Endothelial cell of umbilical vein (primary cell): ENCODE results near the gene MAN1A1. TPM values are rescaled to one million over a fixed set of nuclear protein-coding genes. Genes with fewer than 3 reads are reported as not detected.

Experiments used
- BruUV-seq: library from RNA; stranded (reverse); fragments of 400-500 nt; replicated peaks from 2 replicates; lab custom pipeline; 2021; lab: Mats Ljungman, UMichigan
- CTCF ChIA-PET: fragments of 300-600, 350-600 bp; sonication (Branson Sonifier 250); formaldehyde crosslinking; loops from one replicate; lab custom pipeline; 2021; ENCODE audit warnings: antibody characterized with exemption, inconsistent platforms; lab: Charles Lee
- POLR2A ChIA-PET: fragments of 300-600, 350-600 bp; sonication (Branson Sonifier 250); formaldehyde crosslinking; loops from one replicate; lab custom pipeline; 2021; ENCODE audit warnings: antibody characterized with exemption, inconsistent platforms; lab: Charles Lee
- DNase-seq: peaks from one replicate; pipeline ENCODE4 v3.0.0-alpha.2; 2011; ENCODE audit warnings: low read depth, low spot score
- FAIRE-seq: peaks from 2 replicates; lab custom pipeline; 2011; peaks lifted over from hg19 to GRCh38; lab: Jason Lieb, UNC
- H2AFZ ChIP-seq: 2 replicates; pipeline ENCODE4 v1.6.0; 2012; ENCODE audit warnings: low read depth, low read length, control low read depth, inconsistent platforms
- H3K27ac ChIP-seq: 2 replicates; pipeline ENCODE4 v1.5.1; 2011; ENCODE audit warnings: low read depth, mild to moderate bottlenecking, control low read depth, low read length, moderate library complexity; ENCODE audit not compliant: insufficient read depth
- H3K27me3 ChIP-seq, 2 experiments: 2 replicates each; pipeline versions ENCODE4 v1.6.0 to v1.6.1; 2011; ENCODE audit warnings: low read length in 2 of 2, mixed read lengths in 1 of 2; ENCODE audit not compliant: control insufficient read depth in 2 of 2, insufficient read depth in 2 of 2
- H3K36me3 ChIP-seq, 2 experiments: 2 replicates in 1 of 2; 3 replicates in 1 of 2; pipeline ENCODE4 v1.5.1; 2011; ENCODE audit warnings: low read length in 2 of 2, mild to moderate bottlenecking in 1 of 2, moderate library complexity in 1 of 2; ENCODE audit not compliant: control insufficient read depth in 2 of 2, insufficient read depth in 2 of 2; ENCODE audit errors: extremely low read depth in 1 of 2
- H3K4me1 ChIP-seq: 3 replicates; pipeline ENCODE4 v1.5.1; 2011; ENCODE audit warnings: mild to moderate bottlenecking, low read length; ENCODE audit not compliant: control insufficient read depth, insufficient read depth; ENCODE audit errors: extremely low read depth
- H3K4me2 ChIP-seq: 2 replicates; pipeline ENCODE4 v1.6.1; 2011; ENCODE audit warnings: low read length, control low read depth, mixed read lengths; ENCODE audit not compliant: insufficient read depth
- H3K4me3 ChIP-seq, 3 experiments: fragments of 200-600 bp in 1 of 3; sonication (generic), shearing (Covaris generic) in 1 of 3; replicated peaks in 1 of 3; 2 replicates each; pipeline ENCODE4 v1.5.1; 2011 to 2016; ENCODE audit warnings: control low read depth in 3 of 3, low read length in 3 of 3, mild to moderate bottlenecking in 2 of 3, inconsistent platforms in 1 of 3, low read depth in 1 of 3, moderate library complexity in 1 of 3; ENCODE audit not compliant: insufficient read depth in 1 of 3
- H3K79me2 ChIP-seq: 2 replicates; pipeline ENCODE4 v1.6.0; 2012; ENCODE audit warnings: low read length, inconsistent platforms; ENCODE audit not compliant: control insufficient read depth, insufficient read depth
- H3K9ac ChIP-seq: replicated peaks from 2 replicates; pipeline ENCODE3; 2011; ENCODE audit warnings: low read length, control low read depth; ENCODE audit not compliant: insufficient read depth; ENCODE audit errors: extremely low read depth
- H3K9me1 ChIP-seq: replicated peaks from 3 replicates; pipeline ENCODE4 v1.6.0; 2011; ENCODE audit warnings: mild to moderate bottlenecking, low read length; ENCODE audit not compliant: control insufficient read depth, insufficient read depth; ENCODE audit errors: extremely low read depth
- H3K9me3 ChIP-seq: replicated peaks from 2 replicates; pipeline ENCODE4 v1.5.1; 2012; ENCODE audit warnings: low read length, inconsistent platforms; ENCODE audit not compliant: control insufficient read depth, insufficient read depth
- H4K20me1 ChIP-seq: replicated peaks from 2 replicates; pipeline ENCODE3; 2011; ENCODE audit warnings: mild to moderate bottlenecking, low read length; ENCODE audit not compliant: control insufficient read depth, insufficient read depth; ENCODE audit errors: extremely low read depth
- CTCF ChIP-seq, 2 donors: IDR thresholded peaks; 1 replicate in 1 of 2; 2 replicates in 1 of 2; pipeline ENCODE4 v1.5.1; 2011; ENCODE audit warnings: low read length in 2 of 2, mild to moderate bottlenecking in 2 of 2, moderate library complexity in 2 of 2, control low read depth in 1 of 2, inconsistent platforms in 1 of 2, low read depth in 1 of 2; ENCODE audit not compliant: insufficient read depth in 1 of 2; ENCODE audit errors: extremely low read depth in 1 of 2
- EZH2 ChIP-seq: IDR thresholded peaks from 2 replicates; pipeline ENCODE4 v1.6.1; 2012; ENCODE audit warnings: borderline replicate concordance, low read depth, mild to moderate bottlenecking, moderate library complexity, low read length, inconsistent platforms; ENCODE audit not compliant: severe bottlenecking
- FOS ChIP-seq: IDR thresholded peaks from 2 replicates; pipeline ENCODE4 v1.6.1; 2011; ENCODE audit warnings: mild to moderate bottlenecking, low read length, moderate library complexity, borderline replicate concordance; ENCODE audit not compliant: insufficient read depth
- GATA2 ChIP-seq: IDR thresholded peaks from 2 replicates; pipeline ENCODE4 v1.7.0; 2011; ENCODE audit warnings: low read depth, mild to moderate bottlenecking, moderate library complexity, mixed read lengths, low read length; ENCODE audit not compliant: insufficient read length, insufficient read depth
- JUN ChIP-seq: IDR thresholded peaks from 2 replicates; pipeline ENCODE4 v1.6.1; 2011; ENCODE audit warnings: borderline replicate concordance, low read depth; ENCODE audit not compliant: insufficient read length, insufficient read depth
- MAX ChIP-seq: IDR thresholded peaks from 2 replicates; pipeline ENCODE4 v1.6.1; 2011; ENCODE audit not compliant: insufficient read depth, insufficient read length
- MYC ChIP-seq: IDR thresholded peaks from one replicate; pipeline ENCODE4 v1.6.1; 2011; ENCODE audit warnings: mild to moderate bottlenecking, low read depth, low read length
- POLR2A ChIP-seq: IDR thresholded peaks from 2 replicates; pipeline ENCODE4 v1.6.1; 2012; ENCODE audit warnings: low read depth, mild to moderate bottlenecking, control low read depth, low read length
- POLR2AphosphoS5 ChIP-seq: IDR thresholded peaks from 2 replicates; pipeline ENCODE4 v1.6.1; 2012; ENCODE audit warnings: low read depth, mild to moderate bottlenecking, control low read depth, low read length, moderate library complexity; ENCODE audit not compliant: insufficient read depth
- dilution Hi-C: fragments of 300-500 bp; cut with MboI; formaldehyde crosslinking; loops from one replicate; pipeline ENCODE4 v1.15.0; 2019; ENCODE audit warnings: low sequenced_read_pairs; ENCODE audit not compliant: extremely low pct_ligation_motif_present
- intact Hi-C: fragments of 100-400 bp; cut with micrococcal nuclease; formaldehyde crosslinking; loops from one replicate; pipeline ENCODE4 v1.10.0; 2022
- polyA plus RNA-seq, 4 experiments: library from polyadenylated mRNA; depleted of rRNA in 3 of 4; stranded (reverse) in 3 of 4; unstranded in 1 of 4; fragments of >200 nt; gene quantifications; 2 replicates each; pipeline versions ENCODE4 v1.2.1 to v1.2.3, GENCODE V29; 2011 to 2012; ENCODE audit warnings: missing spikeins in 1 of 4
- total RNA-seq: library from RNA; stranded (reverse); gene quantifications from 2 replicates; pipeline ENCODE4 v1.2.3, GENCODE V29; 2021

Gene MAN1A1
- total and polyA plus RNA-seq, 2 donors (not counting 3 experiments of a cell fraction or from before 2014, with no cell fraction given): 3.3 to 12.9 TPM

GRCh38 chr6:119256978-119257462, 92.5 kb downstream of the MAN1A1 start:
- Histone ChIP-seq H4K20me1 (no peaks in the 10 kb centered on the region), H3K27me3 (no peaks in the 10 kb centered on the region), H3K9me1 (no peaks in the 10 kb centered on the region), H3K9ac (no peak overlapping the region), H3K9me3 (no peaks in the 10 kb centered on the region), H3K4me3 (no peak overlapping the region), H3K27ac (no peak overlapping the region), H3K4me2 (no peak overlapping the region), H2AFZ (no peak overlapping the region), H3K79me2 (no peaks in the 10 kb centered on the region), H3K4me1 (no peaks in the 10 kb centered on the region), H3K36me3 (no peaks in the 10 kb centered on the region)
- TF ChIP-seq MAX (no peak), EZH2 (no peak), MYC (no peak), POLR2AphosphoS5 (no peak), GATA2 (no peak), CTCF (IDR thresholded peaks at IDR 0.05; ENCODE audit: extremely low read depth in 1 of 2, insufficient read depth in 1 of 2, low read depth in 1 of 2, low read length in 2 of 2) (no peak), JUN (no peak), FOS (no peak), POLR2A (no peak)
- CTCF ChIA-PET: no interaction called here
- BruUV-seq: no TSS peak
- no peak for FAIRE-seq
- no peak for DNase-seq
- intact Hi-C loops: no loop called here
- dilution Hi-C loops: no loop called here
- POLR2A ChIA-PET: no interaction called here
